ENCODE measurements around the gene ADGRD2. TPM values are rescaled to one million over a fixed set of nuclear protein-coding genes. Genes with fewer than 3 reads are reported as not detected.

The ADGRD2 gene
- total RNA-seq, 1 donor from 2014 or later, result not detected

GRCh38 chr9:124512806-124513204, 62.6 kb downstream of the ADGRD2 start:
- H3K36me3 Mint-ChIP-seq (ENCODE audit: unreplicated experiment), result no peaks in the 10 kb centered on the region
- peaks cover 5% of the 10 kb centered on the region for H3K27me3 Mint-ChIP-seq (ENCODE audit: unreplicated experiment)
- TF ChIP-seq, protein P1, sequence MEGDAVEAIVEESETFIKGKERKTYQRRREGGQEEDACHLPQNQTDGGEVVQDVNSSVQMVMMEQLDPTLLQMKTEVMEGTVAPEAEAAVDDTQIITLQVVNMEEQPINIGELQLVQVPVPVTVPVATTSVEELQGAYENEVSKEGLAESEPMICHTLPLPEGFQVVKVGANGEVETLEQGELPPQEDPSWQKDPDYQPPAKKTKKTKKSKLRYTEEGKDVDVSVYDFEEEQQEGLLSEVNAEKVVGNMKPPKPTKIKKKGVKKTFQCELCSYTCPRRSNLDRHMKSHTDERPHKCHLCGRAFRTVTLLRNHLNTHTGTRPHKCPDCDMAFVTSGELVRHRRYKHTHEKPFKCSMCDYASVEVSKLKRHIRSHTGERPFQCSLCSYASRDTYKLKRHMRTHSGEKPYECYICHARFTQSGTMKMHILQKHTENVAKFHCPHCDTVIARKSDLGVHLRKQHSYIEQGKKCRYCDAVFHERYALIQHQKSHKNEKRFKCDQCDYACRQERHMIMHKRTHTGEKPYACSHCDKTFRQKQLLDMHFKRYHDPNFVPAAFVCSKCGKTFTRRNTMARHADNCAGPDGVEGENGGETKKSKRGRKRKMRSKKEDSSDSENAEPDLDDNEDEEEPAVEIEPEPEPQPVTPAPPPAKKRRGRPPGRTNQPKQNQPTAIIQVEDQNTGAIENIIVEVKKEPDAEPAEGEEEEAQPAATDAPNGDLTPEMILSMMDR (IDR thresholded peaks at IDR 0.05), result no peak
- H3K9me3 Mint-ChIP-seq (ENCODE audit: unreplicated experiment), result no peaks in the 10 kb centered on the region
- no peak overlapping the region for H3K4me3 Mint-ChIP-seq (ENCODE audit: unreplicated experiment)
- no peak for DNase-seq (ENCODE audit: extremely low spot score, unreplicated experiment)
- H3K4me1 Mint-ChIP-seq (ENCODE audit: unreplicated experiment), result no peaks in the 10 kb centered on the region
- H3K27ac Mint-ChIP-seq (ENCODE audit: unreplicated experiment), result no peak overlapping the region

DNA sequence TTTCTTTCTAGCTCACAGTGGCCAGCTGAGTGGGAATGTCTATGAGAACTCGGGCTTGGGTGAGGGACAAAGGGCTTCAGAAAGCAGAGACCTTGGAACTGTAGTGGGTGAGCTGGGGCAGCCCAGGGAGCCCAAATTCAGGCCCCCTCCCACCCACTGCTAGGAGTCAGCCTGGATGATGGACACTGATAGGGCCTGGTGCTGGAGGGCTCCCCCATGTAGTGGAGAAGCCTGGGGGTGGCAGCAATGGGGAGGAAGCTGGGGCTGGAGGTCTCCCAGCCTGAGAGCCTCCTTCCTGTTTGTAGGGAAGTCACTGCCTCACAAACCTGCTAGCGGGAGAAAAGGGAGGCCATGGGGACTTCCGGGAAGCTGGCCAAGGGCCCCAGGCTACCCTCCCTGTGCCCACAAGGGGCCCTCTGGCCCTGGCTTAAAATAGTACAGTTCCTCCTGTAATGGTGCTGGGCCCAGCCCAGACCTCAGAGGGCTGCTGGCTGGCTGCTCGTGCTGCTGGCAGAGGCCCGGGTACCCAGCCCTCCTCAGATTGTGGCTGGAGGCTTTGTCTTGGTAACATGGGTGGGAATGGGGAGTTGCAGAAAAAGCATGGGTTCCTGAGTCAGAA, 63.2 kb downstream of the ADGRD2 start:
- TF ChIP-seq, protein P1 (IDR thresholded peaks at IDR 0.05), result no peak
- Mint-ChIP-seq H3K36me3 (ENCODE audit: unreplicated experiment) (no peaks in the 10 kb centered on the region), H3K9me3 (ENCODE audit: unreplicated experiment) (no peaks in the 10 kb centered on the region), H3K27ac (ENCODE audit: unreplicated experiment) (no peak overlapping the region), H3K4me3 (ENCODE audit: unreplicated experiment) (no peak overlapping the region), H3K27me3 (ENCODE audit: unreplicated experiment) (peaks cover 7% of the 10 kb centered on the region), H3K4me1 (ENCODE audit: unreplicated experiment) (no peaks in the 10 kb centered on the region)
- no peak for DNase-seq (ENCODE audit: extremely low spot score, unreplicated experiment)

GRCh38 chr9:124514125-124514524, 63.9 kb downstream of the ADGRD2 start:
- Mint-ChIP-seq H3K27ac (ENCODE audit: unreplicated experiment) (no peak overlapping the region), H3K9me3 (ENCODE audit: unreplicated experiment) (no peaks in the 10 kb centered on the region), H3K4me3 (ENCODE audit: unreplicated experiment) (no peak overlapping the region), H3K27me3 (ENCODE audit: unreplicated experiment) (peaks cover 7% of the 10 kb centered on the region), H3K36me3 (ENCODE audit: unreplicated experiment) (no peaks in the 10 kb centered on the region), H3K4me1 (ENCODE audit: unreplicated experiment) (no peaks in the 10 kb centered on the region)
- no peak for DNase-seq (ENCODE audit: extremely low spot score, unreplicated experiment)
- TF ChIP-seq, protein P1 (IDR thresholded peaks at IDR 0.05), result no peak

- Mint-ChIP-seq H3K4me3 (ENCODE audit: unreplicated experiment) (no peak overlapping the region), H3K4me1 (ENCODE audit: unreplicated experiment) (no peaks in the 10 kb centered on the region), H3K27me3 (ENCODE audit: unreplicated experiment) (peaks cover 7% of the 10 kb centered on the region), H3K9me3 (ENCODE audit: unreplicated experiment) (no peaks in the 10 kb centered on the region), H3K36me3 (ENCODE audit: unreplicated experiment) (no peaks in the 10 kb centered on the region), H3K27ac (ENCODE audit: unreplicated experiment) (no peak overlapping the region)
- TF ChIP-seq, protein P1 (IDR thresholded peaks at IDR 0.05), result no peak
- no peak for DNase-seq (ENCODE audit: extremely low spot score, unreplicated experiment)
Measured at GRCh38 chr9:124514874-124515273, 64.6 kb downstream of the ADGRD2 start.

DNA sequence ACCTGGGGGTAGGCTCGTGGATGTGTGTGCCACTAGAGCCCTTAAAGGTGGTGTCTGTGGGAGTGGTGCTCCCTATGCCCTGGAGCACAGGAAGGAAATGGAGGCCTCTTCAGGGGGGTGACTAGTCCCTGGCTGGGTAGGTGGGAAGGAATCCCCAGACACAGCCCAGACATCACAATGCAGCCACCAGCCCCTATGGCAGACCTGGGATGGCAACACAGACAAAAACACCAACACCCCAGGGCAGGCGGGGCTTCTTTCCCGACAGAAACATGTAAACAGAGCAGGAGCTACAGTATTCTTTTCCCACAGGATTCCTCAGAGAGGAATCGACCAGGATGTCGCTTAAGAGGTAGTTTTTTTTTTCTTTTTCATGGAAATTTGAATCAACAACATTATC, 67.3 kb downstream of the ADGRD2 start:
- Mint-ChIP-seq H3K27ac (ENCODE audit: unreplicated experiment) (no peak overlapping the region), H3K27me3 (ENCODE audit: unreplicated experiment) (peaks cover 14% of the 10 kb centered on the region), H3K4me3 (ENCODE audit: unreplicated experiment) (no peak overlapping the region), H3K4me1 (ENCODE audit: unreplicated experiment) (no peaks in the 10 kb centered on the region), H3K36me3 (ENCODE audit: unreplicated experiment) (no peaks in the 10 kb centered on the region), H3K9me3 (ENCODE audit: unreplicated experiment) (no peaks in the 10 kb centered on the region)
- no peak for DNase-seq (ENCODE audit: extremely low spot score, unreplicated experiment)
- TF ChIP-seq, protein P1 (IDR thresholded peaks at IDR 0.05), result no peak

Data from osteocyte (in vitro differentiated cells).